ENCODE results near the gene KRT39. TPM values are rescaled to one million over a fixed set of nuclear protein-coding genes. Genes with fewer than 3 reads are reported as not detected.

KRT39 gene
- total and polyA plus RNA-seq, 2 of the 13 experiments (the other 11 are each of a cell fraction or from before 2014, with no cell fraction given), result 0.07 to 1.2 TPM

DNA sequence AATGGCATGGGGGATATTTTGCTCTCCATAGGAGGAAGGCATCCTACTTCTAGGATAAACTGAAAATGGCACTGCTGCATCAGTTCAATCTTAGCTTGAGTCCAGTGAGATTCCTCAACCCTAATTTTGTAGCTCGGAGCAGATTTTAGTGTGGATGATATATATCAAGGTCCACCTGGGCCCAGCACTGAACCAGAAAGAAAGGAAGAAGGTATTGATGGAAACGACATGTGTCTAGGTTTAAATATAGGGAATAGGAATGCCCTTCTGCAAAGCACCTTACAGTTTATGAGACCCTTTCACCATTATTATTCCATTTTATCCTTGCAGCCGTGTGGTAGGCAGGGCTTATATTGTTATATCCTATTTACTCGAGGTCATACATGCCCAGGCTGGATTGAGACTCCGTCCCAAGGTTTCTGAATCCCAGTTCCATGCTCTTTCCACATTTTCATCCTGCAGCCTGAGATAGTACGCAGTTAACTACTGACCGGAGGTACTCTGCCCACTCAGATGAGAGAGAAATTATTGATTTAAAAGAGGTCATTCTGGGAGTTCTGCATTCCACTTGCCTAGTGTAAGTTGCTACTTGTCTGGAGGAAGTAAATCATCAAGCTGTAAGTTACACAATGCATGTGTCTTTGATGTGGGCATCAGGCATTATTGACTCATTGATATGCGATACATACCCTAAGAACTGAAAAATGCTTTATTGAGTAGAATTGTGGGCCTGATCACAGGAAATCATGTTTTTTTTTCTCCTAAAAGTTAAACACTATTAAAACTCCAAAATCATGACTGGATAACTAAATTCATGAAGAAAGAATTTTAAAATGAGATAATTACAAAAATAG, 10.1 kb downstream of the KRT39 start (continued):
- TF ChIP-seq TGIF2 (CRISPR knock-in tag; IDR thresholded peaks at IDR 0.05) (no peak; the same call in 1 of the 2 replicates), HMGXB4 (CRISPR knock-in tag; IDR thresholded peaks at IDR 0.05; ENCODE audit: borderline replicate concordance in 1 of 2, low read depth in 1 of 2) (peak; percentile 50 to 88; a peak in 2 of 4 replicates), ZKSCAN5 (CRISPR knock-in tag; IDR thresholded peaks at IDR 0.05) (no peak), ZNF614 (CRISPR knock-in tag; IDR thresholded peaks at IDR 0.05; ENCODE audit: borderline replicate concordance) (peak; percentile 99), AGO1 (IDR thresholded peaks at IDR 0.05; ENCODE audit: low read depth, low read length, poor library complexity, severe bottlenecking) (no peak), ZFP37 (CRISPR knock-in tag; IDR thresholded peaks at IDR 0.05; ENCODE audit: borderline replicate concordance) (peak; percentile 77; the same call in 1 of the 2 replicates), ARID4A (CRISPR knock-in tag; IDR thresholded peaks at IDR 0.05; ENCODE audit: borderline replicate concordance) (no peak; the same call in 1 of the 2 replicates), HOXA3 (CRISPR knock-in tag; IDR thresholded peaks at IDR 0.05) (peak; percentile 85), ESRRA (CRISPR knock-in tag; IDR thresholded peaks at IDR 0.05; ENCODE audit: low read depth) (peak; percentile 86), ZNF335 (CRISPR knock-in tag; IDR thresholded peaks at IDR 0.05) (peak; percentile 79), POGZ (CRISPR knock-in tag; IDR thresholded peaks at IDR 0.05) (peak; percentile 97), ZNF879 (CRISPR knock-in tag; IDR thresholded peaks at IDR 0.05) (no peak), GMEB2 (CRISPR knock-in tag; IDR thresholded peaks at IDR 0.05; ENCODE audit: low read depth) (0 out of 2 replicates have a peak, but pooled peaks have one; percentile 56)

Data from HepG2 (cell line).